SU-DHL-6 (cell line): ENCODE results near the gene MCOLN2.
A peak's percentile ranks its signal among the peaks of the same experiment; 100 is the strongest.

Experiments used
- H2AFZ ChIP-seq: fragments of 200-600 bp; sonication (generic); 2 replicates; pipeline ENCODE4 v1.6.1; 2014; ENCODE audit warnings: low read depth, mild to moderate bottlenecking, moderate library complexity, mixed read lengths, antibody characterized with exemption, low read length; ENCODE audit not compliant: severe bottlenecking
- H3F3A ChIP-seq: fragments of 200-600 bp; shearing (Covaris generic); 2 replicates; pipeline ENCODE4 v1.6.0; 2016; ENCODE audit warnings: antibody characterized with exemption, mild to moderate bottlenecking; ENCODE audit not compliant: insufficient read depth
- H3K27ac ChIP-seq: fragments of 200-600 bp; sonication (generic); 2 replicates; pipeline ENCODE4 v1.5.1; 2016; ENCODE audit warnings: low read depth, mild to moderate bottlenecking, low read length, moderate library complexity, mixed read lengths
- H3K27me3 ChIP-seq: fragments of 200-600 bp; sonication (generic), shearing (Covaris generic); 2 replicates; pipeline ENCODE4 v1.6.0; 2014; ENCODE audit warnings: mild to moderate bottlenecking, low read length
- H3K36me3 ChIP-seq: fragments of 200-600 bp; sonication (generic); 2 replicates; pipeline ENCODE4 v1.6.1; 2014; ENCODE audit warnings: mild to moderate bottlenecking, low read length, mixed read lengths
- H3K4me2 ChIP-seq: fragments of 300-600, 200-600 bp; shearing (Covaris generic), sonication (generic); 2 replicates; pipeline ENCODE4 v1.6.0; 2014; ENCODE audit warnings: low read length, low read depth, mild to moderate bottlenecking; ENCODE audit not compliant: poor library complexity, severe bottlenecking
- H3K4me3 ChIP-seq: fragments of 200-600 bp; sonication (generic); 2 replicates; pipeline ENCODE4 v1.5.1; 2014; ENCODE audit warnings: antibody characterized with exemption, low read length, mild to moderate bottlenecking, mixed read lengths; ENCODE audit not compliant: insufficient read depth, poor library complexity, severe bottlenecking
- H3K79me2 ChIP-seq: fragments of 200-600 bp; sonication (generic); 2 replicates; pipeline ENCODE4 v1.6.1; 2014; ENCODE audit warnings: mild to moderate bottlenecking, low read length, moderate library complexity; ENCODE audit not compliant: insufficient read depth
- H3K9ac ChIP-seq: fragments of 200-600 bp; sonication (generic); 2 replicates; pipeline ENCODE4 v1.7.0; 2014; ENCODE audit warnings: mild to moderate bottlenecking, low read length
- H3K9me2 ChIP-seq: fragments of 200-600 bp; sonication (generic); replicated peaks from 2 replicates; pipeline ENCODE4 v1.6.1; 2014; ENCODE audit warnings: low read length; ENCODE audit not compliant: insufficient read depth
- H3K9me3 ChIP-seq: fragments of 200-600 bp; sonication (generic); 2 replicates; pipeline ENCODE4 v1.6.1; 2014; ENCODE audit warnings: low read length, mixed read lengths; ENCODE audit not compliant: insufficient read depth
- H4K20me1 ChIP-seq: fragments of 200-600 bp; sonication (generic); 2 replicates; pipeline ENCODE4 v1.6.1; 2014; ENCODE audit warnings: low read depth, mild to moderate bottlenecking, antibody characterized with exemption, low read length, moderate library complexity, mixed read lengths
- CTCF ChIP-seq: fragments of 200-600 bp; sonication (generic); IDR thresholded peaks from one replicate; pipeline ENCODE4 v1.5.1; 2017; ENCODE audit warnings: antibody characterized with exemption, mild to moderate bottlenecking, low read length, moderate library complexity; ENCODE audit not compliant: insufficient read depth, poor library complexity, severe bottlenecking
- EZH2phosphoT487 ChIP-seq: fragments of 200-600 bp; sonication (generic), shearing (Covaris generic); conservative IDR thresholded peaks from 2 replicates; pipeline ENCODE4 v1.6.1; 2018; ENCODE audit warnings: mild to moderate bottlenecking, antibody characterized with exemption, low read length, moderate library complexity, mixed read lengths

MCOLN2 gene

DNA sequence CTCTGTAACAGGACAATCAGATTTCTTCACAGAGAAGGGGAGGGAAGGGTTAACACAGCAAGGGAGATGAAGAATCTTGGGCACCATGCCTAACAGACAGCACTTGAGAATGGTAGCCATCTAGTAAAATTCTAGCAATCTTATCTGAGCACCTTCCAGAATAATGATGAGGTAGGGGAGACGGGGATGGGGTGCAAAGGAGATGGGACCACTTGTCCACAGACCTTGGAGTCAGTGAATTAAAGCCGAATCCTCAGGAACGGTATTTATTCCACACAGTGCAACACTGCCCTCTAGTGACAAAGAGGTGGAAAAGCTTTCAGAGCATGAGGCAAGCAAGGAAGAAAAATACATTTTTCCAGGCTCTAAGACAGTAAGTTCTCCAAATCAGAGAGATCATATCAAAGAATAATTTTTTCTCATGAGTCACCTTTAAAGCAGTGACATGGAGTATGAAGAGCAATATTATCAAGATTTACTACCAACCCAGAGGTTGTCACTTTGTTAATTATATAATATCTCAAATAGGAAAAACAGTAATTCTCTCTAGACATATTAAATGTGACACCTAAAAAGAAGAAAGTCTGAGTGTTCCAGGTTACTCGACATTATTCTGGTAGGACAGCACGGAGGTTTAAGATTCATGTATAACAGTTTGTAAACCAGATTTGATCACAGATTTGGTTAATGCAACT lies 60.6 kb downstream of the MCOLN2 start:
- no peak overlapping the region for H3K9ac ChIP-seq
- no peaks in the 10 kb centered on the region for H3K27me3 ChIP-seq
- no peaks in the 10 kb centered on the region for H3K9me3 ChIP-seq
- H3K4me2 ChIP-seq: no peak overlapping the region
- TF ChIP-seq CTCF: peak; percentile 72
- TF ChIP-seq EZH2phosphoT487: no peak
- H3K27ac ChIP-seq: no peak overlapping the region
- H3K36me3 ChIP-seq: no peaks in the 10 kb centered on the region
- H3F3A ChIP-seq: 0 out of 2 replicates have a peak, but pooled peaks cover 7% of the 10 kb centered on the region
- no peak overlapping the region for H3K4me3 ChIP-seq
- no peaks in the 10 kb centered on the region for H3K9me2 ChIP-seq
- H3K79me2 ChIP-seq: no peaks in the 10 kb centered on the region
- H4K20me1 ChIP-seq: no peaks in the 10 kb centered on the region
- H2AFZ ChIP-seq: peak overlapping the region; percentile 59

GRCh38 chr1:84933011-84933611 lies 63.8 kb downstream of the MCOLN2 start:
- Histone ChIP-seq H3K9me2 (no peaks in the 10 kb centered on the region), H3F3A (0 out of 2 replicates have a peak, but pooled peaks cover 7% of the 10 kb centered on the region)

GRCh38 chr1:84930831-84931230 lies 66.1 kb downstream of the MCOLN2 start:
- Histone ChIP-seq H3F3A (no peaks in the 10 kb centered on the region), H4K20me1 (no peaks in the 10 kb centered on the region), H3K4me2 (no peak overlapping the region), H3K27ac (no peak overlapping the region), H3K9me3 (no peaks in the 10 kb centered on the region), H3K9me2 (no peaks in the 10 kb centered on the region), H3K4me3 (no peak overlapping the region), H3K36me3 (no peaks in the 10 kb centered on the region), H3K27me3 (no peaks in the 10 kb centered on the region), H3K79me2 (no peaks in the 10 kb centered on the region), H2AFZ (no peak overlapping the region), H3K9ac (no peak overlapping the region)
- TF ChIP-seq CTCF: no peak
- TF ChIP-seq EZH2phosphoT487: no peak

More at GRCh38 chr1:84933011-84933611, 63.8 kb downstream of the MCOLN2 start:
- no peak overlapping the region for H3K4me3 ChIP-seq
- H2AFZ ChIP-seq: no peak overlapping the region
- no peak overlapping the region for H3K4me2 ChIP-seq
- H3K9me3 ChIP-seq: no peaks in the 10 kb centered on the region
- no peaks in the 10 kb centered on the region for H3K36me3 ChIP-seq
- no peak for TF ChIP-seq EZH2phosphoT487
- no peak for TF ChIP-seq CTCF
- H3K27me3 ChIP-seq: no peaks in the 10 kb centered on the region
- no peak overlapping the region for H3K27ac ChIP-seq
- no peaks in the 10 kb centered on the region for H4K20me1 ChIP-seq
- H3K9ac ChIP-seq: no peak overlapping the region
- no peaks in the 10 kb centered on the region for H3K79me2 ChIP-seq
